OCI-LY3 (cell line): ENCODE data around the gene HMGCLL1.

Source experiments
- CTCF ChIP-seq: fragments of 200-600, 300-600 bp; sonication (generic); IDR thresholded peaks from 2 replicates; pipeline ENCODE4 v1.5.1; 2014; ENCODE audit warnings: antibody characterized with exemption, low read length, low read depth
- EZH2phosphoT487 ChIP-seq: fragments of 200-600 bp; shearing (Covaris generic); IDR thresholded peaks from 2 replicates; pipeline ENCODE4 v1.6.1; 2018; ENCODE audit warnings: antibody characterized with exemption, mixed run types, low read depth

DNA sequence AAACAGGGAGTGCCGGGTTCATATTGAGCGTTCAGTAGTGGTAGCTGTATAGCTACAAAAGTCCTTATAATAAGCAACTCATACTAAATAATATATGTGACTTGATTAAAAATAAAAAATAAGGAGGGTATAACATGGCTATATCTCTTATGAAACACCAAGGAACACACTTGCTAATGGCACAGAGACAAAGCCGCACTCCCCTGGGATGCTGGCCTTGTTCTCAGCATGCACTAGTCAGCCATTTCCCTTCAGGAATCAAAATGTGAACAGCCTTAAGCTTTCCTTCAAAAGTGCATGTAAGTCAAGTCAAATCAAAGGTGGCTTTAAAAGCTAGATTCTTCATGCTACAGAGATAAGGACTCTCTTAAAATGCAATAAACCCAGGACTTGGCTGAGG is 9.4 kb downstream of the HMGCLL1 start:
- TF ChIP-seq EZH2phosphoT487: no peak
- TF ChIP-seq CTCF: no peak
